H1 (cell line): ENCODE results near the gene SGCD. TPM values are rescaled to one million over a fixed set of nuclear protein-coding genes. Genes with fewer than 3 reads are reported as not detected.

Experiments used
- CHD1 ChIP-seq: IDR thresholded peaks from 2 replicates; pipeline ENCODE4 v1.6.1; 2012; ENCODE audit warnings: low read depth, low read length, improper control_type of control experiment
- HDAC6 ChIP-seq: IDR thresholded peaks from one replicate; pipeline ENCODE4 v1.7.1; 2012; ENCODE audit warnings: low read depth, mild to moderate bottlenecking, inconsistent platforms, low read length, moderate library complexity
- NANOG ChIP-seq: IDR thresholded peaks from 2 replicates; pipeline ENCODE4 v1.6.1; 2011; ENCODE audit warnings: low read length, low read depth, mild to moderate bottlenecking, inconsistent platforms; ENCODE audit not compliant: insufficient read depth, poor library complexity, severe bottlenecking
- POLR2A ChIP-seq, 2 experiments: IDR thresholded peaks; 1 replicate in 1 of 2; 2 replicates in 1 of 2; pipeline ENCODE4 v1.6.1; 2011; ENCODE audit warnings: low read depth in 2 of 2, low read length in 2 of 2, mild to moderate bottlenecking in 2 of 2; ENCODE audit errors: control extremely low read depth in 1 of 2
- SIX5 ChIP-seq: IDR thresholded peaks from 2 replicates; pipeline ENCODE4 v1.6.1; 2011; ENCODE audit warnings: mild to moderate bottlenecking, low read depth, low read length
- USF2 ChIP-seq: IDR thresholded peaks from 2 replicates; pipeline ENCODE4 v1.6.1; 2011; ENCODE audit warnings: low read length, improper control_type of control experiment
- polyA plus RNA-seq, 7 experiments: library from polyadenylated mRNA; depleted of rRNA in 3 of 7; stranded (reverse) in 5 of 7; unstranded in 2 of 7; fragments of >200 nt in 5 of 7; fragments of 200-250 nt in 2 of 7; gene quantifications; 1 replicate in 5 of 7; 2 replicates in 1 of 7; 4 replicates in 1 of 7; pipeline versions ENCODE4 v1.2.1 to v1.2.3, GENCODE V29; 2011 to 2013; ENCODE audit warnings: missing spikeins in 2 of 7, mixed read lengths in 2 of 7
- total RNA-seq: library from RNA; stranded (reverse); fragmentation: NEBNext Ultra II Directional; extraction: Animal tissue kit (Norgen Biotek cat#: 25700); gene quantifications from 2 replicates; pipeline ENCODE4 v1.2.1, GENCODE V29; 2021

SGCD gene
- total and polyA plus RNA-seq, 2 of the 8 experiments (the other 6 are each of a cell fraction or from before 2014, with no cell fraction given), result 0.04 to 0.08 TPM

- no peak for TF ChIP-seq USF2
- TF ChIP-seq NANOG, result no peak
- TF ChIP-seq HDAC6, result no peak
- TF ChIP-seq POLR2A (IDR thresholded peaks at IDR 0.05; ENCODE audit: control extremely low read depth in 1 of 2, low read depth in 2 of 2, low read length in 2 of 2), result no peak
- no peak for TF ChIP-seq SIX5
- no peak for TF ChIP-seq CHD1
These were observed 36.9 kb downstream of the SGCD start (continued) for GRCh38 chr5:156363861-156364260.
